ENCODE data around the gene ANKH.
"Not testable (repeated sequence)": the region's sequence is repeated elsewhere in the genome, so short reads cannot be mapped to it uniquely, and the experiment has no call there.

Gene ANKH

GRCh38 chr5:14824499-14824898 is 47.1 kb downstream of the ANKH start:
- DNase-seq, result no peak

- DNase-seq, result no peak
Measured at GRCh38 chr5:14821100-14821845, 50.3 kb downstream of the ANKH start.

GRCh38 chr5:14818931-14819790 is 52.4 kb downstream of the ANKH start:
- no peak for DNase-seq

GRCh38 chr5:14817762-14818136 is 53.8 kb downstream of the ANKH start:
- DNase-seq, result not testable (repeated sequence)

- no peak for DNase-seq
Measured at GRCh38 chr5:14816999-14817761, 54.4 kb downstream of the ANKH start.

- DNase-seq, result no peak
Measured at GRCh38 chr5:14816374-14816998, 55.1 kb downstream of the ANKH start.

- DNase-seq, result no peak
Measured at GRCh38 chr5:14813747-14814146, 57.8 kb downstream of the ANKH start.

- no peak for DNase-seq
Measured at GRCh38 chr5:14812166-14812565, 59.4 kb downstream of the ANKH start.

- no peak for DNase-seq
Measured at GRCh38 chr5:14810928-14811572, 60.5 kb downstream of the ANKH start.

- no peak for DNase-seq
Measured at GRCh38 chr5:14810282-14810681, 61.3 kb downstream of the ANKH start.

- DNase-seq, result peak; percentile 86
Measured at GRCh38 chr5:14809369-14810155, 62.0 kb downstream of the ANKH start.

GRCh38 chr5:14807471-14807870 is 64.1 kb downstream of the ANKH start:
- DNase-seq, result no peak

- no peak for DNase-seq
Measured at GRCh38 chr5:14806456-14806855, 65.1 kb downstream of the ANKH start.

- DNase-seq, result no peak
Measured at GRCh38 chr5:14802541-14802940, 69.0 kb downstream of the ANKH start.

- no peak for DNase-seq
Measured at GRCh38 chr5:14801792-14802191, 69.8 kb downstream of the ANKH start.

- DNase-seq, result not testable (repeated sequence)
Measured at GRCh38 chr5:14797385-14797784, 74.2 kb downstream of the ANKH start.

GRCh38 chr5:14794583-14795230 is 76.9 kb downstream of the ANKH start:
- DNase-seq, result peak; percentile 11

- DNase-seq, result no peak
Measured at GRCh38 chr5:14793851-14794250, 77.7 kb downstream of the ANKH start.

GRCh38 chr5:14790911-14791310 is 80.7 kb downstream of the ANKH start:
- no peak for DNase-seq

- DNase-seq, result peak; percentile 12
Measured at GRCh38 chr5:14790220-14790619, 81.4 kb downstream of the ANKH start.
